Pancreas (tissue), 10 donors: Measurements from ENCODE around the gene NDFIP2. TPM values are rescaled to one million over a fixed set of nuclear protein-coding genes. Genes with fewer than 3 reads are reported as not detected.

Source experiments
- ATAC-seq, 4 donors: fragments of 200-7000 bp; cut with Tn5 transposase; one replicate each; pipeline versions ENCODE4 v1.8.0 to v1.9.1; 2020; ENCODE audit warnings: mild to moderate bottlenecking in 4 of 4, moderate library complexity in 4 of 4
- DNase-seq, 6 donors: peaks; one replicate each; pipeline ENCODE4 v3.0.0-alpha.2; 2020
- FAIRE-seq: peaks from 2 replicates; lab custom pipeline; 2012; peaks lifted over from hg19 to GRCh38; lab: Jason Lieb, UNC
- H3K27ac ChIP-seq, 4 donors: fragments of 200-600 bp; sonication (generic); 1 replicate in 3 of 4; 2 replicates in 1 of 4; pipeline versions ENCODE4 v1.5.0 to v1.8.0; 2020
- H3K27me3 ChIP-seq, 4 donors: fragments of 200-600 bp; one replicate each; pipeline ENCODE4 v1.8.0; 2021
- H3K36me3 ChIP-seq, 3 donors: fragments of 200-600 bp; sonication (generic) in 1 of 3; one replicate each; pipeline versions ENCODE4 v1.5.0 to v1.8.0; 2020 to 2021
- H3K4me1 ChIP-seq, 3 donors: fragments of 200-600 bp; one replicate each; pipeline ENCODE4 v1.8.0; 2021
- H3K4me3 ChIP-seq, 4 donors: fragments of 200-600 bp; sonication (generic) in 2 of 4; one replicate each; pipeline versions ENCODE4 v1.5.0 to v1.8.0; 2020 to 2021
- H3K9me3 ChIP-seq, 4 donors: fragments of 200-600 bp; one replicate each; pipeline ENCODE4 v1.8.0; 2021
- CTCF ChIP-seq, 4 donors: fragments of 200-600 bp; sonication (generic) in 3 of 4; IDR thresholded peaks; one replicate each; pipeline versions ENCODE4 v1.5.0 to v1.8.0; 2021; ENCODE audit warnings: antibody characterized with exemption in 4 of 4
- WGBS, 2 donors: extraction: QIAGEN DNeasy Blood & Tissue Kit; methylation state at CpG; one replicate each; pipeline ENCODE4 v1.1.7; 2013; 5-methylcytosine and 5-hydroxymethylcytosine counted together
- intact Hi-C, 3 donors: fragments of 100-400 bp; cut with DNase I; formaldehyde crosslinking; loops; one replicate each; pipeline versions ENCODE4 v1.11.1 to v1.14.2; 2022
- polyA plus RNA-seq, 2 donors: library from polyadenylated mRNA; stranded (reverse); fragments of 200-250 nt; gene quantifications; one replicate each; pipeline ENCODE4 v1.2.3, GENCODE V29; 2013
- total RNA-seq, 6 donors: library from RNA; stranded (reverse); fragmentation: NEBNext Ultra II Directional in 4 of 6; extraction: Animal tissue kit (Norgen Biotek cat#: 25700) in 4 of 6; gene quantifications; one replicate each; pipeline versions ENCODE4 v1.2.1 to v1.2.4, GENCODE V29; 2021 to 2023
- donor health status: healthy with polysubstance abuse.
- donor health status: DM: no; HTN: no; CAD: no; lungs with moderate emphysema.
- donor health status: DM: no; HTN: no; CAD: no.
- donor health status: control.
- donor health status: control.
- donor health status: Bipolar disorder and iron deficiency.
- donor health status: DM: yes; HTN: yes; CAD: no.
- donor health status: DM: no; HTN: no; CAD: no.
- donor health status: DM: no; HTN: no; CAD: no.
- donor health status: DM: yes; HTN: yes; CAD: no.

NDFIP2 gene
- total and polyA plus RNA-seq, 8 donors = 6.3 to 35.0 (median 21.9) TPM

DNA sequence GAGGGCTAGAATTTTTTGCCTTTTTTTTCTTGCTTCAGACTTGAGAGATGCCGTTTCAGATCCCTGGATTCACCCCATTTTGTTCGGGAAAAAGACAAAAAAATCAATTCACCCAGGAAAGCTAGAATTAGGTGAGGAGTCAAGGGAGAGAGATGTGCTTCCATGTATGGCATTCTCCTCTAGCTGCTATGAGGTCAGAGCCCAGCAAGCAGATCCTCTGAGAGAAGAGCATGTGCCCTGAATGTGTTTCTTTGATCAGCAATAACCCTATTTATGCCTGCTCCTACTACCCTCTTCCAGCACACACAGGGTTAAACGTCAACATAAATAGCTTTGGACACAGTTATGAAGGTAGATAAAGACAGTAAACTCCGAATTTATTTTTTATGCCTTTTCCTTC is 53.6 kb downstream of the NDFIP2 start:
- intact Hi-C loops = loop anchor here in 1 of 3 donors (10.0 kb wide), 1 partner anchor 120 kb away; no protein-coding TSS in a partner anchor
- Histone ChIP-seq H3K9me3 (no peaks in the 10 kb centered on the region), H3K27ac (no peak overlapping the region), H3K36me3 (no peaks in the 10 kb centered on the region), H3K4me1 (no peaks in the 10 kb centered on the region), H3K4me3 (no peak overlapping the region), H3K27me3 (no peaks in the 10 kb centered on the region)
- no peak for ATAC-seq
- TF ChIP-seq CTCF (IDR thresholded peaks at IDR 0.05) = no peak
- WGBS, 2 donors = 59 to 61% methylated on average over 4 of the region's 4 CpGs
- FAIRE-seq = no peak
- no peak for DNase-seq

DNA sequence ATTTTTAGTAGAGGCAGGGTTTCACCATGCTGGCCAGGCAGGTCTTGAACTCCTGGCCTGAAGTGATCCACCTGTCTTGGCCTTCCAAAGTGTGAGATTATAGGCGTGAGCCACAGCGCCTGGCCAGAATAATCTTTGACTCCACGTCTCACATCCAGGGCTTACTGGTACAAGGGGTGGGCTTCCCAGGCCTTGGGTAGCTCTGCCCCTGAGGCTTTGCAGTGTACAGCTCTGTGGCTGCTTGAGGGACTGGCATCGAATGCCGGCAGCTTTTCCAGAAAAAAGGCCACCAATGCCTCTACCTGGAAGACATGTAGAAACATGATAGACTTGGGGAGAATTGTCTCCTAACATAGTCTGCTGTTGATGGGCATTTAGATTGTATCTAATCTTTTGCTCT is 57.8 kb downstream of the NDFIP2 start:
- TF ChIP-seq CTCF (IDR thresholded peaks at IDR 0.05) = no peak
- Histone ChIP-seq H3K36me3 (peaks cover 0 to 3% (median 0%) of the 10 kb centered on the region in 3 donors), H3K9me3 (no peaks in the 10 kb centered on the region), H3K27me3 (no peaks in the 10 kb centered on the region), H3K4me3 (no peak overlapping the region), H3K27ac (no peak overlapping the region), H3K4me1 (peaks cover 0 to 6% (median 0%) of the 10 kb centered on the region in 3 donors)
- no peak for DNase-seq
- FAIRE-seq = no peak
- intact Hi-C loops = loop anchor here (2.0 to 10.0 kb wide), 3 partner anchors 112 to 124 kb away; no protein-coding TSS in a partner anchor
- WGBS, 2 donors = 88 to 91% methylated on average over 5 of the region's 5 CpGs
- no peak for ATAC-seq

GRCh38 chr13:79540504-79540903 is 59.5 kb downstream of the NDFIP2 start:
- no peak for DNase-seq
- no peak for ATAC-seq
- no peaks in the 10 kb centered on the region for H3K27me3 ChIP-seq
- peaks cover 0 to 3% (median 0%) of the 10 kb centered on the region in 3 donors for H3K36me3 ChIP-seq
- no peaks in the 10 kb centered on the region for H3K9me3 ChIP-seq
- intact Hi-C loops = no loop called here
- no peak for TF ChIP-seq CTCF (IDR thresholded peaks at IDR 0.05)
- FAIRE-seq = peak; percentile 56
- H3K4me3 ChIP-seq = no peak overlapping the region
- WGBS, 2 donors = 62 to 67% methylated on average over 4 of the region's 4 CpGs
- H3K4me1 ChIP-seq = peaks cover 0 to 6% (median 0%) of the 10 kb centered on the region in 3 donors
- no peak overlapping the region for H3K27ac ChIP-seq

DNA sequence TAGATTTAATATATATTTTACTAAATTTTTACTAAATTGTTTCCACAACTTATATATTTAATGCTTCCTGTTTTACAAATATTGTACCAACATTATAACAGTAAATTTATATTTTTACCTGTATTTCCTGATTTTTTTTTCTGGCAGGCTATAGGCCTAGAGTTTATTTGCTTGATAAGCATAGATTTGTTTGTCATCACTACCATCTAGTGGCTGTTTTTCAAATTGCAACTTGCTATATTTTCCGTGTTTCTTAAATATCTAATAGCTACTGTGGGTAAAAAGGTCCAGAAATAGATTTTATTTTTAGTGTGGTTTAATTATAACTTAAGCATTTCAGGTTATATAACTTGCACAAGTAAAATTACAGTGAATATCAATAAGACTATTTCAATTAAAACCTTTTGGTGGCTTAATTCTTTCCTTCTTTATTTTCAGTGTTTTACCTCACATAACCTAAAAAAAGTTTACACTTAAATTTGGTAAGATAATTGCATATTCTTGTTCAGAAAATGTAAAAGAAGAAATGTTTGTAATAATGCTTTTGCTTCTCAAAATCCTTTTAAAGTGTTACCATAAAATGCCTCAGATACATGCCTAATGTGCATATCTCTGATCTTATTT is 60.6 kb downstream of the NDFIP2 start:
- ATAC-seq = peak; percentile 64 to 86 (median 84)
- no peak for DNase-seq
- no peaks in the 10 kb centered on the region for H3K27me3 ChIP-seq
- peaks cover 0 to 3% (median 0%) of the 10 kb centered on the region in 3 donors for H3K36me3 ChIP-seq
- intact Hi-C loops = no loop called here
- H3K9me3 ChIP-seq = no peaks in the 10 kb centered on the region
- FAIRE-seq = peak; percentile 98
- no peak overlapping the region for H3K27ac ChIP-seq
- H3K4me1 ChIP-seq = peaks cover 0 to 6% (median 0%) of the 10 kb centered on the region in 3 donors
- H3K4me3 ChIP-seq = no peak overlapping the region
- WGBS, 2 donors = 0% methylated on average over 1 of the region's 1 CpG
- peak; percentile 24 to 81 (median 76) for TF ChIP-seq CTCF (IDR thresholded peaks at IDR 0.05)

- Histone ChIP-seq H3K9me3 (no peaks in the 10 kb centered on the region), H3K4me1 (peaks cover 4 to 29% (median 16%) of the 10 kb centered on the region in 3 donors), H3K27ac (no peak overlapping the region), H3K4me3 (no peak overlapping the region), H3K36me3 (peaks cover 0 to 3% (median 0%) of the 10 kb centered on the region in 3 donors), H3K27me3 (no peaks in the 10 kb centered on the region)
- DNase-seq (no peak), ATAC-seq (no peak), FAIRE-seq (no peak)
- TF ChIP-seq CTCF (IDR thresholded peaks at IDR 0.05) = no peak
- intact Hi-C loops = no loop called here
- 69 to 76% methylated on average over 1 of the region's 1 CpG for WGBS, 2 donors
Observed at GRCh38 chr13:79543883-79544282, 62.9 kb downstream of the NDFIP2 start.
